Medulla oblongata (tissue), 1 donor: ENCODE results near the gene COPS8.

Experiments used
- DNase-seq: peaks from one replicate; pipeline ENCODE4 v3.0.0-alpha.2; 2015; ENCODE audit errors: extremely low spot score

COPS8 gene

DNA sequence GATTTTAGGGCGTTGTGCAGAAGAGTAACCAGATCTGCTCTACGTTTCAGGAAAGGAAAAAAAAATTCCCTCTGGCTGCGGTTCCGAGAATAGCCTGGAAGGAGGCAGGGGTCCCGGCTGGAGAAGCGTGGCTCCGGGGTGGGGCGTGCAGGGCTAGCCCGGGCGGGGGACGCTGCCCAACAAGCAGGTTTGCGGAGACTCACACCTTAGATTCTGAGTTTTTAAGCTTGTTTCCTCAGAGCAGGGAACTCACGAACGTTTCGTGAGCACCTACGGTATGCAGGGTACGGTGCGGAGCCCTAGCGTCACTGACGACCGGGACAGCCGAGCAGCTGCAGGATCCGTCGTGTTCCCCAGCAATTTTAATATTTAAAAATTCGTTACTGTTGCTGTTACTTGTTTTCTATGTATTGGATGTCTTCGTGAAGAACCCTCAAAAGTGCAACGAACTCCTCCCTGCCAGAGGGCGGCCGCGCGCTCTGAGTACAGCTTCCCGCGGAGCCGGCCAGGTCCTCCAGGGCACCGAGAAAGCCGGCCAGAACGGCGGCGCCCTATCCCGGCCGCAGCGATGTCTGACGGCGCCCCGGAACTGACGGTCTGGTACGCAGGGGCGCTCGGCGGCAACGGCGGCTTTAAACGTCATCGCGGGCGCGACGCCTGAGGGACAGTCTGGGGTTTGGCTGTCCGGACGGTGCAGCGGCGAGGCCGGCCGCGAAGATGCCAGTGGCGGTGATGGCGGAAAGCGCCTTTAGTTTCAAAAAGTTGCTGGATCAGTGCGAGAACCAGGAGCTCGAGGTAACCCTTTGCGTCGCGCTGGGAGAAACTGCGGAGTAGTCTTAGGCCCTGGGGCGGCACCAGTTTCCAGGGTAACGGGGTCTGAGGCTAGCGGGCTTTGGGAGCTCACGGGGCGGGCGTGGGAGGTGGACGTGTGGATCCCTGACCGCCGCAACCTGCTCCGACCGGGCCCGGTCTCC is at the start of gene COPS8:
Gene COPS8 (plus strand): TSS at position 642 of the 974 bp plus-strand sequence. CDS start 76 bp downstream, at position 718.
- peak; percentile 94 for DNase-seq

DNA sequence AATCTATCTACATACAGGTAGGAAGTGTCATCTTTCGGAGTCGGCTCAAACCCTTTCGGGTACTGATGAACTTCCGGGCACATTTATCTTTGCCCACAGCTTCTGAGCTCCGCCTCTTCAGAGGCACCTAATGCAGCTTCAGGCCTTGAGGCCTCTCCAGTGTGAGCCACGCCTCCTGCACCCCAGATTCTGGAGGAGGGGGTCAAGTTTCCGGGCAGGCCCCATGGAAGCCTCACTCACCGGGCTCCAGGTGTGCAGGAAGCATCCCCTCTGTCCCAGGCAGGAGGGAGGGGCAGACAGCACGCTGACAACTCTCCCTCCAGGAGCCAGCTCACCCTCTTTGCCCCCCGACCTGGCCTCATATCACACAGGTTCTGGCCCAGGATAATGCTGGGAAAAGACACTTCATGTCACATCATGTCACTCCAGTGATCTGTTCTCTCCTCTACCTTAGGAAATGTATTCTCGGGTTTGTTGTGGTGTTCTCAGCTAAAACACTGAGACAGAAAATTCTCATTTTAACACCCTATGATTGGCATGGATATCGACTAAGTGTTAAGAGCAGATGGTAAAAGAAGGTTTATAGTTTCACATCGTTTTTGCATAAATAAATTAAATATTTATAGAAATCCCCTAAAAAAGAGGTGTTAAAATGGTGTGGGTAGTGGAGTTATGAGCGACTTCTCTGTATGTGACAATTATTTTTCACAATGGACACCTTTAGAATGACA is 46.2 kb upstream of the COPS8 start:
- no peak for DNase-seq

DNA sequence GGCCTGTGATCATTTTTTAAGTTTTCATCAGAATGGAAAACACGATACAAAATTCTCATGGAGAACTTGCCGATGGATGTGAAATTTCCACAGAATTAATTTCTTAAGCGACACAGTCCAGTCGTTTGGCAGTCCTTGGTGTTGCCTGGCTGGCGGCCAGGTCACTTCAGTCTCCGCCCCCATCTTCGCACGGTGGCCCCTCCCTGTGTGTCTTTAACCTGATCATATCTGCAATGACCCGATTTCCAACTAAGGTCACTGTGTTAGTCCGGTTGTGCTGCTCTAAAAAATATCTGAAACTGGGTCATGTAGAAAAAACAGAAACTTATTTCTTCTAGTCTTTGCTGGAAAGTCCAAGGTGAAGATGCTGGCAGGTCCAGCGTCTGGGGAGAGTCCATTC is 44.5 kb upstream of the COPS8 start:
- no peak for DNase-seq

DNA sequence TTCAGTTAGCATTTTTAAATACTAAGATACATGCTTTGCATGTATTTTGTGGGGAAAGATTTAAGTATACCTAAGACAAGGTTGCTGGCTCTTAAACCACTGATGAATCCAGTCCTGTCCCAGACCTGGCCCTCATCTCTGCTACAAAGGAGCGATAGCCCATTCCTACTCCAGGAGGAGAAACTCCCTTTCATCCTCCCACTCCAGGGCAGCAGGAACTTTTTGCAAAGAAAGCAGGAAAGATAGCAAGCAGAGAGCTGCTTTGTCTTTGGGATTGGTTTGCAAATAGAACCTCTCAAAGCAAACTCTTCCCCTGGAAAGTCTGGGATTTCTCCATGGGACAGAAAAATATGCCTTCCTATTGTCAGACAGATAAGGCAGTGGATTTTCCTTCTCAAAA is 43.6 kb upstream of the COPS8 start:
- DNase-seq, result no peak

DNA sequence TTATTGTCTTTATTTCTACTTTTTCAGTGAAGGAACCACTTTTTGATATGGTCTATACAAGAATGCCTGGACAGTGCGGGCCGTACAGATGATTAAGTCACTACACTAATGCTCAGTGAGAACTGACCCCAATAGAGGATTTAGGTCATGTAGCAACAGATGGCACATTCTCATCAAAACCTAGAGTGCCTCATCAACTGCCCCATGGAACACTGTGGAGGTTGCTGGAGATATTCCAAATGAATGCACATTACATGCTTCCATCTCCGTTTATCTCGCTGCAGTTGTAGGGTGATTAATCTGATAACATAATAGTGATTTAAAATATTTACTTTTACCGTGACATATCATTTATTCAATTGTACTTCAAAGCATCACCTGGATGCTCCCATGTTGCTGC is 41.8 kb upstream of the COPS8 start:
- DNase-seq, result no peak

DNA sequence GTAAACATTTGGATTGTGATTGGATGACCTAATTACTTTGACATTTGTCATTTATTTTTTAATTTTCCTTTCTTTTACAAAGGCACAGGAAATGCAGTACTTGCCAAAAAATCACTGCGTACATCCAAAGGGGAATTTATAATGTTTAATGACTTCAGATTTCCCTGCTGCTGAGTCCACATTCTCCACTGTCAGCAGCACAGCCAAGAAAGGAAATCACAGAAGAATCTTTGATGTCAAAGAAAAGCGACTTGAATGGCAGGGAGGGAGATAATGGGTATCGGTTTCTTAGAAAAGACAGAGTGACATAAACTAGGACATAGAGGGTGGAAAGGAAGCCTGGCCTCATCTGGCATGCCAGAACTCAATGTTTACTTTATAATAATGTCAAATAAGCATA is 41.4 kb upstream of the COPS8 start:
- no peak for DNase-seq

DNA sequence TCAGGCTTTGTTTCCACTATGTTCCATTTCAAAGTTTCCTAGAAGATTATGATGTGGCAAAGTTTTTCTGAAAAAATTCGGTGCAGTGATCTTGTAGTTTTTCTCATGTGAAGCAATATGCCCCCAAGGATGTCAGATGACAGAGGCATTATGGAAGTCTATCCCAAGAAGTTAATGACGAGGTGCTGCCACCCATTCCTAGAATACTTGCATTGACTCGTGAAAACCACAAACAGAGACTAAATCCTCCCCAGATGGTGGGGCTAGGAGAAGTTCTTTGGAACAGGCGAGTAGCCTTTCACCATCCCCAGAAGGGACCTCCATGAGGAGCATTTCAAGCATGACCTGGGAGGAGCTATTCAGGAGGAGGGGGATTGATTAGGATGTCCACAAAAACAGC is 40.2 kb upstream of the COPS8 start:
- no peak for DNase-seq

DNA sequence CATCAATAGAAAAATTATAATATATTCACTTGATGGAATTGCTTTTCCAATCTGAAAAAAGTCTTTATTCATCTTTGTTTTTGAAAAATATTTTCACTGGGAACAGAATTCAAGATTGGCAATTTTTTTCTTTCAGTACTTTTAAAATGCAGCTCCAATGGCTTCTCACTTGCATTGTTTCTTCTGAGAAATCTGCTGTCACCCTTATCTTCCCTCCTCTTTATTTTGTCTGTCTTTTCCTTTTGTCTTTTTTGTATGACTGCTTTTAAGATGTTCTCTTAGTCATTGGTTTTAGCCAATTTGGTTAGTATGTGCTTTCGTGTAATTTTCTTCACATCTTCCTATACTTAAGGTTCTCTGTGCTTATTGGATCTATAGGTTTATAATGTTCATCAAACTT is 37.1 kb upstream of the COPS8 start:
- no peak for DNase-seq

DNA sequence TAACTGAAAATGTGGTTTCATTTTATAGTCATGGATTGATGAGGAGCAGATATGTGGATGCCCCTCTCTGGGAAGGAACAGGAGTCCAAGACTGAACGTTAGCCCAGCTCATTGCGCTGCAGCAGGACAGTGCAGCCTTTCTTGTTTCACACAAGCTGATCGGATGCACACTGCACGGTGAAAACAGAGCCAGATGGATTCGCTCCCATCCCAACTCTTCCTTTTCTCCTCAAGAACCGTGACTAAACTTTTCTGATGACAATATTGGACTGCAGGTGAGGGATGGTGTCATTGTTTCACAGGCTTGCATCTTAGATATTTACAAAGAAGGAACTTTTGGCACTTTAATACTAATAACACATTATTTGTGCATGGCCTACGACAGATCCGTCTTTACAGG is 33.8 kb upstream of the COPS8 start:
- no peak for DNase-seq

DNA sequence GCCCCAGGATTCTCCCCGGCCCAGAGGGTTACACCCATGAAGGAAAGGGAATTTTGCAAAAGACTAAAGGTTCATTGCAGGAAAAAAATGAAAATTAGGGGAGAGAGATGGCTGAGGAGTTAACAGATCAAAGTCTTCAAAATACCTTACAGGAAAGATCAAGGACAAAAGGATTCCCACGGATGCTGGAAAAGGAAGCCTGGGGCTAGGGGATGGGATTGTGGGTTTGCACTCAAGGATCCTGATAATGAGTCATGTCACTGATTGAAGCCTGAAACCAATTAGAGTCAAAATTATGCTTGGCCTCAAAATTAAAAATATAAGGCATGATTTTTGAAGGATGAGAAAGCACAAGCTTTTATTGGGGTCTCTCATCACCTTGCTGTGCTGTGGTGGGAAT is 32.6 kb upstream of the COPS8 start:
- no peak for DNase-seq

DNA sequence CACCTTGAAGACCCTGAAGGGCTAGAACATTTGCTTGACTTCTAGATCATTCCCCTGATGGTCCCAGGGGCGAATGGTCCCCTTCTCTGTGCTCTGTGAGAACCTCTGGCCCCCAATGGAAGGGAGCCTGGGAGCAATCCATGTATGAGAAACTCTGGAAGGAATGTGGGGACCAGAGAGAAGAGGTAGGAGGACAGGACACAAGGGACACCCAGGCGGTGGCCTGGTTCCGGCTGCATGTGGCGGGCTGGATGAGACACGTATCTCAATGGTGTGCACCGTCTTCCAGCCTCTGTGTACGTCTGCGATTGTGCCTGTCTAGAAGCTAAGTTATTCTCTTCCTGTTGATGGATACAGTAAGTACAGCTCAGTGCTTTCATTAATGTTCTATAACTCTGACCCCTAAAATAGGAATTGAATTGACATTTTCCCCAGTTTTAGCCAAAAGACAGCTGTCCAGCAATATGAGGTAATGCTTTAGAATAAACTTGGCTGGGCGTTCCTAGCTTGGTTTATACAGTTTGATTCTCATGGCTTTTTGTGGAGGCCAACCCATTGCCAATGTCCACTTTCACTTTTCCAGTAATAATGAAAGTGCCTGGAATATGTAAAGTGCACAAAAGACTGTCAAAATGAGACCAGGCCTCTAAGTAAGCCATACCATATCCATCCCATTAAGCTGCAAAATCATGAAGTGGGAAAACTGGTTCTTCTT is 30.1 kb upstream of the COPS8 start:
- no peak for DNase-seq

DNA sequence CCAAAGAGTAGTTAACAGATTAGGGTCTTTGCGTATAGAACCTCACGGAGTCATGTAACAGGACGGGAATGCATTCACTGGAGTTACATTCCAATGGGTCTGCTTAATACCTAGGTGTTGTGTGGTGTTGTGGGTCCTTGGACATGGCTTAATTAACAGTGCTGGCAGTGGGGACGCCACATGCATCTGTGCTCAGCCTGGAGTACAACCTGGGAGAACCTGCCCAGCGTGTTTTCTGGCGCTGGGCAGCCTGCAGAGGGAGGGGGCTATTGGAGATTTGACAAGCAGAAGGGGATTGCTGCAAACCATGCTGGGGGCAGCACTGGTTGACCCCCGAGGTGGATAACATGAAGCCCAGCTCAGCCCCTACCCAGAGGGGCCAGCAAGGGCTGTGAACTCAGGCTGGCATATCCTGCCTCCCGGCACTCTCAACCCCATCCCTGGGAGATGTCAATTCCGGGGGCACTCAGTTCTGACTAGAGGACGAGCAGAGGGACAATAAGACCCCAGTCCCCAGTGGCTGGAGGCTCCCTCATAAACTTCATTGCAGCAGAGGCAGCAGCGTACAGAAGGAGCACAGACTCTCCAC is 29.3 kb upstream of the COPS8 start:
- DNase-seq, result no peak

DNA sequence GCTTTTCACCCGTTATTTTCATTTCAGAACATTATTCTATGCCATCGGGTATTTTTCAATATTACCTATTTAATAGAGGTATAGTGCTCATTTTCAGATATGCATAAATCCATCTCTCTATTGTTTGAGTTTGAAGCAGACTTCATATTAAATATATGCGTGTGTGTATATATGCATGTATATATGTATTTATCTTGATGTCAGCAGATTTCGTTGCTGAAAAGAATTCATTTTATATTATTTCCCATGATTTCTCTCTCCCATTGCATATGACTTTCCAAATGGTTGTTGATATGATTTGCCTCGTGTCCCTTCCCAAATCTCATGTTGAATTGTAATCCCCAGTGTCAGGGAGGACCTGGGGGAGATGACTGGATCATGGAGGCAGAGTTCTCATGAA is 28.6 kb upstream of the COPS8 start:
- no peak for DNase-seq

DNA sequence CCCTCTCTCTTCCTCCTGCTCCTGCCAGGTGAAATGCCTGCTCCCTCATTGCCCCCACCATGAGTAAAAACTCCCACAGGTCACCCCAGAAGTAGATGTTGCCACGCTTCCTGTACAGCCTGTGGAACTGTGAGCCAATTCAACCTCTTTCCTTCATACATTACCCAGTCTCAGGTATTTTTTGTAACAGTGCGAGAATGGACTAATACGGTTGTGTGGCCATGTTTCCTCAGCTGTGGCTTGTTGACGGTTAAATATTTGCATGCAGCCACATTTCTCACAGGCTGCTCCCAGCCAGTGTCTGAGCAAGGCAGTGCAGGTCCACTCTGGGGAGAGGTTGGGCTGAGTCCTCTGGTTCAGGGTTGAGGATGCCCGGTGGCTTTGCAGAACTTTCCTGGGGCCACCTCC is 27.8 kb upstream of the COPS8 start:
- DNase-seq, result no peak

DNA sequence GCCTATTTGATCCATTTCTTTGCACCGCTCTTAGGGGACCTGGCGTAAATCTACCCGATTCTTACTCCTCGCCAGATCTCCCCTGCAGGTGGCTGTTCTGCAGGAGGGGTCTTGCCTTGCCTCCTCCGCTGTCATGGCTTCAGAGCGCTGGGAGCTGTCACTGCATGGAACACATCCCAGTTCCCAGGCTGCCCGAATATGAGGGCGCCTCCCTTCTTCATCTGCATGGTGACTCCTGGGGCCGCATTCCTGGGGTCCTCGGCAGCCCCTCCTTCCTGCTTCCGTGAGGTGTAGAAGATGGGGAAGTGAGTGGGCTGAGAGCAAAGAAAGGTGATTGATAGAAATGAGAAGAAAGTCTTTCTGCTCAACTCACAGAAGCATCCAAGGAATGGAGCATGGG is 27.3 kb upstream of the COPS8 start:
- DNase-seq, result no peak

DNA sequence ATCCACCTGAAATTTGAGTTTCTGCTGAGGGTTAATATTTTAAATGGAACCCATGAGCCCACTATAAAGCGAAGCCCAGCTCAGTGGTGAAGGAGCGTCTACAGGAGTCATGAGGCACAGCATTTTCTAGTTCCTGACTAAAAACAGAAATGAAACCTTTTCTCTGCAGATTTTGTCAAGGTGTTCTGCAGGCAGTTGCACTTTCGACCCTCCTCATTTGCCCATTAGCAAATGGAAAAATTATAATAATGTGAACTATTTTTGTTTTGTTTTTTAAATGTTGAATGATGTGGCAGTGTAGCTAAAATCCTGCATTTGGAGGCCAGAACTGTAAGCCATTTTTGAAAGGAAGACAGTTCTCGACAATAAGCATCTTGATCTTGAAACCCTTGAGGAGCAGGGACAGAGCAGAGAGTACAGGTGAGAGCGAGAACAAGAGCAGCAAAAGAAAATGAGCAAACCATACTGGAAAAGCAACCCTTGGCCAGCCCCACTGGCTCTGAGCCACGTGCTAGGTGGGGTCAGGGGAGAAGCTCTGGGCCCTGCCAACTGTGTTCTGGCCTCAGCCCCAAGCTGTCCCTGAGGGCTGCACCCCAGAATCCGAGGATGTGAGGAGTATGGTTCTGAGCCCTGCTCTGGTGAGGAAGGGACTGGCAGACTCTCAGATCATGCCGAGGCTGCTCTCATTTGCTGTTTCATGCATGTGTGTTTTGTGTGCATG is 26.4 kb upstream of the COPS8 start:
- DNase-seq, result no peak

DNA sequence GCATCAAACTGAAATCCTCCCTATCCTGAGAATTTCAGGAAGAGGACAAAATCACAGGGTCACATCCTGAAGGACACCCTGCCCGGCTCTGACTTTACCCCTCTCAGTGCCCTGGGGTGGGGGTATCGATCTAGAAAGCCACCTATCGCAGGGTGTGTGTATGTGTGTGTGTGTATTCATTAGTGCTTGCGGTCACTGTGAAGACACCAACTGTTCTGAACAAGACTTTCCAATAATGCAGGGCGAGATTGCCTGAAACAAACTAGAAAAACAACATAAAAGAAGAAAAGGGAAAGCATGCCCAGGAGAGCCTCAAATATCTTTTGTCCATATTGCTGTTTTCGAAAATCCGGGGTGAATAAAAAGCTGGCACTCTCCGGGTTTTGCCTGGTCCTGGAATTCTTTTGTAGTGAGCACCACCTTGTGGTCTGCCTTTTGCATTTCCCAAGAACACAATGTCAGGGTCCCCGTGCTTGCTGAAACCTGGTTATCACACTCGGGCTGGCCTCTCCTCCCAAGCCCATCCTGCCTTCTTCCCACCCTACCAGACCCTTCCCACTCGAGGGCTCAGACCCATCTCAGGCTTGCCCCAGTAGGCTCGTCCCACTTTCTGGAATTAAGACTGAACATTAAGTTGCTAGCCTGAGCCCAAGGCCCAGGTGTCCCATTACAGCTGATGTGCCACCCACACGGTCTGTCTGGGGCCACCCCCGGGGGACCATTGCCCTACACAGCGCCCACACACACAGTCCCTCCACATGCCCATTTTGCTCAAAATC is 25.0 kb upstream of the COPS8 start:
- peak; percentile 82 for DNase-seq

DNA sequence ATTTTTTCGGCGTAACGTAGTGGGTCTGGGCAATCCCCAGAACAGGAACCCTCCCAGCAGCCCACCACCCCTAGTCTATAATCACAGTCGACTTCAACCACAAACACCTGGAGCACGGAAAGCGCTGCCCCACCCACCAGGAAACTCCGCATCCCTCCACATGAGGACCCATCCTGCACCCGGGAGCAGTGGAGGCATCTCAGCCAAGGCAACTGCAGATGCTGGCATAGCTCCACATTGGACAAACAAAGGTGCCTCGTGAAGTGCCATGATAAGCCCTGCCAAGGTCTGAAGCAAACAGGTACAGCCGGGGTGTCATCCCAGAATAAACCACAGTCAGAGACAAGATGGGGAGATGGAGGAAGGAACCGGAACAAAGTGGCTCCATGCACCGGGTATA is 24.3 kb upstream of the COPS8 start:
- no peak for DNase-seq

DNA sequence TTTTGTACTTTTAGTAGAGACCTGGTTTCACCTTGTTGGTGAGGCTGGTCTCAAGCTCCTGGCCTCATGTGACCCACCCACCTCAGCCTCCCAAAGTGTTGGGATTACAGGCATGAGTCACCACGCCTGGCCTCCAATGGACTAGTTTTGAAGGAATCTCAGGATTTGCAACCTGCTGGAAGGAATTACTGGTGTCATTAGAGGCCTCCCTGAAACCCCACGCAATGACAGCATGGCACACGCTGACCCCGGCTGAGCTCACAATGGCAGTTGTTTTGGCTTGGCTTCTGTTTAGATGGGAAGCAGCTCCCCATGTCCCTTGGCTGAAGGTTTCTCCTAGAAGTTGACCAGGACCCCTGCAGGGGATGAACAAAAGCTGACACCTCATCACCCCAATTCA is 23.1 kb upstream of the COPS8 start:
- no peak for DNase-seq
